Keratinocyte (primary cell): ENCODE results near the gene KCTD14. TPM values are rescaled to one million over a fixed set of nuclear protein-coding genes. Genes with fewer than 3 reads are reported as not detected.

Experiments used
- DNase-seq: peaks from one replicate; pipeline ENCODE4 v3.0.0-alpha.2; 2011; ENCODE audit warnings: low read depth, missing footprints, low spot score
- FAIRE-seq: peaks from 2 replicates; lab custom pipeline; 2011; peaks lifted over from hg19 to GRCh38; lab: Jason Lieb, UNC
- H2AFZ ChIP-seq: 2 replicates; pipeline ENCODE4 v1.6.0; 2012; ENCODE audit warnings: low read length, control low read depth, inconsistent platforms; ENCODE audit not compliant: control insufficient read depth
- H3K27ac ChIP-seq: 2 replicates; pipeline ENCODE4 v1.5.1; 2011; ENCODE audit warnings: low read length; ENCODE audit not compliant: control insufficient read depth, insufficient read depth
- H3K27me3 ChIP-seq: 3 replicates; pipeline ENCODE4 v1.6.0; 2011; ENCODE audit warnings: low read length; ENCODE audit not compliant: control insufficient read depth, insufficient read depth; ENCODE audit errors: extremely low read depth
- H3K36me3 ChIP-seq, 2 experiments: 2 replicates in 1 of 2; 3 replicates in 1 of 2; pipeline ENCODE4 v1.5.1; 2011; ENCODE audit warnings: low read length in 2 of 2, mild to moderate bottlenecking in 1 of 2; ENCODE audit not compliant: control insufficient read depth in 2 of 2, insufficient read depth in 2 of 2; ENCODE audit errors: extremely low read depth in 1 of 2
- H3K4me1 ChIP-seq: 3 replicates; pipeline ENCODE4 v1.5.1; 2011; ENCODE audit warnings: low read length; ENCODE audit not compliant: control insufficient read depth, insufficient read depth; ENCODE audit errors: extremely low read depth
- H3K4me2 ChIP-seq: 3 replicates; pipeline ENCODE4 v1.6.0; 2011; ENCODE audit warnings: low read depth, low read length; ENCODE audit not compliant: control insufficient read depth, insufficient read depth; ENCODE audit errors: extremely low read depth
- H3K4me3 ChIP-seq, 3 experiments: fragments of 200-600 bp in 1 of 3; sonication (generic) in 1 of 3; 2 replicates in 2 of 3; 3 replicates in 1 of 3; pipeline ENCODE4 v1.5.1; 2011 to 2016; ENCODE audit warnings: low read length in 3 of 3, mild to moderate bottlenecking in 3 of 3, control low read depth in 2 of 3, inconsistent platforms in 1 of 3, low read depth in 1 of 3, mixed read lengths in 1 of 3, mixed run types in 1 of 3, moderate library complexity in 1 of 3; ENCODE audit not compliant: control insufficient read depth in 2 of 3, insufficient read depth in 2 of 3; ENCODE audit errors: extremely low read depth in 1 of 3
- H3K79me2 ChIP-seq: 2 replicates; pipeline ENCODE4 v1.6.0; 2012; ENCODE audit warnings: low read length; ENCODE audit not compliant: control insufficient read depth, insufficient read depth
- H3K9ac ChIP-seq: 3 replicates; pipeline ENCODE4 v1.6.0; 2011; ENCODE audit warnings: low read length; ENCODE audit not compliant: control insufficient read depth, insufficient read depth; ENCODE audit errors: extremely low read depth
- H3K9me1 ChIP-seq: 3 replicates; pipeline ENCODE4 v1.6.0; 2011; ENCODE audit warnings: low read length; ENCODE audit not compliant: control insufficient read depth, insufficient read depth; ENCODE audit errors: extremely low read depth
- H3K9me3 ChIP-seq: 2 replicates; pipeline ENCODE4 v1.5.1; 2012; ENCODE audit warnings: low read depth, low read length; ENCODE audit not compliant: control insufficient read depth
- H4K20me1 ChIP-seq: 3 replicates; pipeline ENCODE4 v1.6.0; 2011; ENCODE audit warnings: low read length; ENCODE audit not compliant: control insufficient read depth, insufficient read depth; ENCODE audit errors: extremely low read depth
- CTCF ChIP-seq, 3 experiments: IDR thresholded peaks in 1 of 3; conservative IDR thresholded peaks in 1 of 3; optimal IDR thresholded peaks in 1 of 3; 2 replicates in 2 of 3; 3 replicates in 1 of 3; pipeline versions ENCODE3 to v1.5.1; 2011; ENCODE audit warnings: low read length in 3 of 3, mild to moderate bottlenecking in 3 of 3, moderate library complexity in 2 of 3, control low read depth in 1 of 3, inconsistent platforms in 1 of 3; ENCODE audit not compliant: insufficient read depth in 2 of 3; ENCODE audit errors: extremely low read depth in 1 of 3
- EZH2 ChIP-seq: IDR thresholded peaks from one replicate; pipeline ENCODE4 v1.6.1; 2012; ENCODE audit warnings: inconsistent platforms, mild to moderate bottlenecking, low read length, moderate library complexity
- dilution Hi-C: fragments of 300-500 bp; cut with MboI; formaldehyde crosslinking; loops from one replicate; pipeline ENCODE4 v1.7.0; 2020; ENCODE audit warnings: low sequenced_read_pairs; ENCODE audit not compliant: extremely low pct_ligation_motif_present
- polyA plus RNA-seq, 5 experiments: library from polyadenylated mRNA; depleted of rRNA in 3 of 5; stranded (reverse) in 3 of 5; stranded (forward) in 1 of 5; unstranded in 1 of 5; fragments of >200 nt; gene quantifications; 1 replicate in 1 of 5; 2 replicates in 3 of 5; 3 replicates in 1 of 5; pipeline versions ENCODE4 v1.2.1 to v1.2.3, GENCODE V29; 2011 to 2012; ENCODE audit warnings: missing spikeins in 2 of 5, low read depth in 1 of 5, low replicate concordance in 1 of 5

KCTD14 gene
- polyA plus RNA-seq, 1 donor (not counting 4 experiments of a cell fraction or from before 2014, with no cell fraction given) = 2.1 TPM

GRCh38 chr11:78069465-78069864 lies 46.4 kb upstream of the KCTD14 start:
- no peaks in the 10 kb centered on the region for H3K27me3 ChIP-seq
- no peak overlapping the region for H2AFZ ChIP-seq
- no peak for DNase-seq
- peaks cover 10 to 12% of the 10 kb centered on the region in 2 experiments for H3K36me3 ChIP-seq
- H3K4me2 ChIP-seq = no peak overlapping the region
- H4K20me1 ChIP-seq = no peaks in the 10 kb centered on the region
- H3K79me2 ChIP-seq = peaks cover 21% of the 10 kb centered on the region
- no peaks in the 10 kb centered on the region for H3K4me1 ChIP-seq
- H3K27ac ChIP-seq = no peak overlapping the region
- H3K9me3 ChIP-seq = no peaks in the 10 kb centered on the region
- H3K4me3 ChIP-seq = no peak overlapping the region
- no peak for FAIRE-seq
- no peak for TF ChIP-seq CTCF (optimal IDR thresholded peaks at IDR 0.05 in 1 of 3, IDR thresholded peaks at IDR 0.05 in 1 of 3, conservative IDR thresholded peaks at IDR 0.05 in 1 of 3; ENCODE audit: extremely low read depth in 1 of 3, insufficient read depth in 2 of 3, low read length in 3 of 3)
- TF ChIP-seq EZH2 = no peak
- no peak overlapping the region for H3K9ac ChIP-seq
- dilution Hi-C loops = no loop called here
- H3K9me1 ChIP-seq = no peaks in the 10 kb centered on the region

- Histone ChIP-seq H3K4me1 (no peaks in the 10 kb centered on the region), H3K4me2 (no peak overlapping the region), H3K4me3 (no peak overlapping the region), H3K9ac (no peak overlapping the region), H4K20me1 (no peaks in the 10 kb centered on the region), H3K79me2 (peaks cover 10% of the 10 kb centered on the region), H3K27me3 (no peaks in the 10 kb centered on the region), H3K9me3 (no peaks in the 10 kb centered on the region), H3K27ac (no peak overlapping the region), H3K9me1 (no peaks in the 10 kb centered on the region), H3K36me3 (peaks cover 10 to 12% of the 10 kb centered on the region in 2 experiments), H2AFZ (no peak overlapping the region)
- DNase-seq (no peak), FAIRE-seq (no peak)
- no peak for TF ChIP-seq EZH2
- no peak for TF ChIP-seq CTCF (optimal IDR thresholded peaks at IDR 0.05 in 1 of 3, IDR thresholded peaks at IDR 0.05 in 1 of 3, conservative IDR thresholded peaks at IDR 0.05 in 1 of 3; ENCODE audit: extremely low read depth in 1 of 3, insufficient read depth in 2 of 3, low read length in 3 of 3)
- dilution Hi-C loops = no loop called here
Measured at GRCh38 chr11:78067704-78068103, 44.6 kb upstream of the KCTD14 start.
